HG02870 (cell line): Measurements from ENCODE around the gene KNDC1.

Experiments
- ATAC-seq: cut with Tn5 transposase; IDR thresholded peaks from one replicate; pipeline ENCODE4 v1.9.1; 2021; ENCODE audit warnings: mild to moderate bottlenecking, moderate library complexity; ENCODE audit not compliant: unreplicated experiment

KNDC1 gene

DNA sequence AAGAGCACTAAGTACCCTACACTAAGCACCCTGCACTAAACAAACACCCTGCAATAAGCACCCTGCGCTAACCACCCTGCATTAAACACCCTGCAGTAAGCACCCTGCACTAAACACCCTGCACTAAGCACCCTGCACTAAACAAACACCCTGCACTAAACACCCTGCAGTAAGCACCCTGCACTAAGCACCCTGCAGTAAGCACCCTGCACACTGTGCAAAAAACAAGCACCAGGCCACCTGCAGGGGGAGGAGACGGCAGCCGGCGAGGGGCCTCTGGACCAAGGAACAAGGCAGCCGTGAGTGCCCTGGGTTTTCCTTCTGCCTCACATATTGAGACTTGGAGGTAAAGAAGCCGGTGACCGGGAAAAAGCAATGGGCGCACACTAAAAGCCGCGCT is 30.2 kb downstream of the KNDC1 start:
- ATAC-seq = no peak

GRCh38 chr10:133191651-133192050 is 31.6 kb downstream of the KNDC1 start:
- no peak for ATAC-seq

- ATAC-seq = no peak
Measured at GRCh38 chr10:133194151-133194550, 34.1 kb downstream of the KNDC1 start.

- no peak for ATAC-seq
Measured at GRCh38 chr10:133195096-133195495, 35.1 kb downstream of the KNDC1 start.

- ATAC-seq = no peak
Measured at GRCh38 chr10:133195611-133196010, 35.6 kb downstream of the KNDC1 start.

DNA sequence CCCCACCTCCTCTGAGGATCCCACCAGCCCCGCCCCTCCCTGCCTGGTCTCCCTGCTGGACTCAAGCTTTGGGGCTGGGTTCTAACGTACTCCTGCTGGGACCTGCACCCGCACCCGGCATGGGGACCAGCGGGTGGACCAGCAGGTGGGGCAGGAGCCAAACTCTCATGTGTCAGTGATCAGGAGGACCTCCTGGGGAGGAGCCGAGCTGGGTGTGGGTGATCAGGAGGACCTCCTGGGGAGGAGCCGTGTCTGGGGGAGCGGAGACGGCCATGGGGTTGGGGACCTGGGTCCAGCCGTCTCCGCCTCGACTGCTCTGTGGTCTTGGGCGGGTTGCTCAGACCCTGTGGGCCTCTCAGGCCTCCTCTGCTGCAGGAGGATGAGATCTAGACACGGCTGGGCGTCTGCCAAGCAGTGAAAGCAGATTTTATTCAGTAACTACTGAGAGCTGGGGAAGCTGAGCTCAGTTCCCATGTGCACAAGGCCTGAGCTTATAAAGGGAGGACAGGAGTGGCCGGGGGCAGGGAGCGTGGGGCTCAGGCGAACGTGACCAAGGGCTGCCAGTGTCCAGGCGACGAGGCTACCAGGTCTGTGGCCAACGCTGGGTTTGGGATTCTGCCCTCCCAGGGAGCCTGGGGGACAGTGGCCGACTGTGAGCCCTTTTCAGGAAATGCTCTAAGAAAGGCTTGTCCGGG is 36.3 kb downstream of the KNDC1 start:
- no peak for ATAC-seq

DNA sequence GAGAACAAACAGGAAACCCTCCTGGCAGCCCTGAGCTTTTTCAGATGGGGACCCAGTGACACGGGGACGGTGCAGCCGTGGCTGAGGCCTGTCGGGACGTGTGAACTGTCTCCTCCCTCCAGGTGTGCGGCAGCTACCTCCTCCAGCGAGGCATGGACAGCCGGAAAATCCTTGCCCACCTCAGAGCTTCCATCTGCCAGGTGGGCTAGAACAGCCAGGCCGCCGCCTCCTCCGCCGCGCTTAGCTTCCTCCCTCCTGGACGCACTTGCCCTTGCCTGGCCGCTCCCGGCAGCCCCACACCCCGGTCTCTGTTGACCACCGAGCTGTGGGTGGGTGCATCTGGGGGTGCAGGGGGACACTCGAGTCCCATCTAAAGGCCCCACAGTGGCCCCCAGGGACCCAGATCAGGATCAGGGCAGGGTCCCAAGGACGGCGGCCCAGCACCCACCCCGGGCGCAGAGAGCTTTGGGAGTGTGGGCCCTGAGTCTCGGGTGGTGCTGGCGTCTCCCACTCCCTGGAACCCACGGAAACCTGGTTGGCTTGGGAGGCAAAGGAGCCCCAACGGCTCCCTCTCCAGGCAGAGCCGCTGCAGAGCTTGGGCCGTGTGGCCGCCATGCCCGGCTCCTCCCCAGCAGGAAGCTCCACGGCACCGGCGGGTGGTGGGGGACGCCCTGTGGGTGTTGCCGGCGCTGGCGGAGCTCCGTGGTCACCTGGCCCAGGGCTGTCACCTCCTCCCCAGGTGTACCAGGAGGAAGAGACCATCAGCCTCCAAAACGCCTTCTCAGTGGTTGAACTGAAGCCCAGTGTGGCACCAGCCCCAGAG is 37.1 kb downstream of the KNDC1 start:
- no peak for ATAC-seq

GRCh38 chr10:133197786-133198185 is 37.8 kb downstream of the KNDC1 start:
- ATAC-seq = no peak

DNA sequence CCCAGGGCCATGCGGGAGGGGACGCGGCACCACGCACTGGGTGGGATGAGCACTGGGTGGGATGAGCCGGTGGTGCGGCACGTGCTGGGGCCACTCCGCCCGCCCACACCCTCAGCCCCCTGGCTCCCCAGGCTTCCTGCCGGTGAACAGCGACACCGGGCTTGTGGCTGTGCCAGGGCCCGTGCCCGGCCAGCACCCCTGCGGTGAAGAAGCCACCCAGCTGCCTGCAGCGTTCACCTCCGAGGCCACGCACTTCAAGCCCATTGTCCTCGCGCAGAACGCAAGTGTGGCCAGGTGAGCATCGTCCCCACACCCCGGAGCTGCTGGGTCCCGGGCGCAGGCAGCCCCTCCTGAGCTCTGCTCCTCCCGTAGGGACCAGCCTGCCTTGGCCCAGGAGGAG is 38.2 kb downstream of the KNDC1 start:
- no peak for ATAC-seq

GRCh38 chr10:133198621-133199487 is 38.8 kb downstream of the KNDC1 start:
- no peak for ATAC-seq

DNA sequence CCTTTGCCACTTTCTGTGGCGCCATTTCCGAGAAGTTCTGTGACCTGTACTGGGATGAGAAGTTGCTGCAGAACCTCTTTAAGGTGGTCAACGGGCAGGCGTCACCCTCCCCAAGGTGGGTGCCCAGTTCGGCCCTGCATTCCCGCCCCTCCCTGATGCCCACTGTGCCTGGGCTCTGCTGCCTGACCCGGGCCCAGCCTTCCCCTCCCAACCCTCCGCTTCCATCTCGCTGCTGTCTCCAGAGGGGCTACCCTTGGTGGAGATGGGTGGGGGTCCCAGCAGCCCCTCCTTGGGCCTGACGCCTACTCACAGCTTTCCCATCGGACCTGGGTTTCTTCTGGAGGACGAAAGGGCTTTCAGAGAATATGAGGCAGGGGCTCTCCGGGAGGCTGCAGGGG is 39.5 kb downstream of the KNDC1 start:
- no peak for ATAC-seq

DNA sequence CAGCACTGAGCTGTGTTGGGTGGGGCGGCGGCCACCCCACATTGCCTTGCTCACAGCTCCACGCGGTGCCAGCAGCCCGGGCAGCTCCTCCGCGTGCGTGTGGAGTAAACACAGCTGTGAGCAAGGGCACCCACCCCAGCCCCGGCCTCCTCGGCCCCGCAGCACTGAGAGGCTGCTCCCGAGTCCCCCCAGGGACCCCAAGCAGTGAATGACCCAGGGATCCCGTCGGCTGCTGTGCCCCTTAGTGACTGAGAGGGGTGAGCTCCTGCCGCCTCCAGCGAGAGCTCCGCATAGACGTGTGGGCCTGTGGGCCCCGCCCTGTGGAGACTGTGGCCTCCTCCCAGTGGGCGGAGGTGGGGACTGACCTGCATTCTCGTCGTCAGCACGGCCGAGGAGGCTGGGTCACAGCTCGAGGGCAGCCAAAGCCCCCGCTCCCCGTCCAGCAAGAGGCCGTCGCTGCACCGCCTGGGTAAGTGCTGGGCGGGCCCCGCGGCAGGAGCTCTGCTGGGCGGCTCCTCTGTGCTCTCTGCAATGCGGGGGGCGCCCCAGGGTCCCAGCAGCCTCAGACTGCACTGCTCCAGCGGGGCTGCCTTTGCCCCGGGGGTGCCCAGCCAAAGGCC is 40.1 kb downstream of the KNDC1 start:
- no peak for ATAC-seq

DNA sequence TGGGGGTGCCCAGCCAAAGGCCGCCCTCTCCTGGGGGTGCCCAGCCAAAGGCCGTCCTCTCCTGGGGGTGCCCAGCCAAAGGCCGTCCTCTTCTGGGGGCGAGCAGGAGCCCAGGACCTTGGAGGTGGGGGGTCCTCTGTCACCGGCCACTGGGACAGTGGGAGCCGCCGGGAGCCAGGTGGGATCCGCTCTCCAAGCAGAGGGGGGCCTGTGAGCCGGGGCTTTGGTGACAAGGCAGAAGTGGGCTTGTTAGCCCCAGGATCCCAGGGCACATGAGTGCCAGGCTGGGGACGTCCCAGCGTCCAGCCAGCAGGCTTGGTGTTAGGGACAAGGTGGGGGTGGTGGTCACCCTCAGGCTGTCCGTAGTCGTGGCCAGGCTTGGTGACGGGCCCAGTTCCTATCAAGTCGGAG is 40.6 kb downstream of the KNDC1 start:
- ATAC-seq = no peak

DNA sequence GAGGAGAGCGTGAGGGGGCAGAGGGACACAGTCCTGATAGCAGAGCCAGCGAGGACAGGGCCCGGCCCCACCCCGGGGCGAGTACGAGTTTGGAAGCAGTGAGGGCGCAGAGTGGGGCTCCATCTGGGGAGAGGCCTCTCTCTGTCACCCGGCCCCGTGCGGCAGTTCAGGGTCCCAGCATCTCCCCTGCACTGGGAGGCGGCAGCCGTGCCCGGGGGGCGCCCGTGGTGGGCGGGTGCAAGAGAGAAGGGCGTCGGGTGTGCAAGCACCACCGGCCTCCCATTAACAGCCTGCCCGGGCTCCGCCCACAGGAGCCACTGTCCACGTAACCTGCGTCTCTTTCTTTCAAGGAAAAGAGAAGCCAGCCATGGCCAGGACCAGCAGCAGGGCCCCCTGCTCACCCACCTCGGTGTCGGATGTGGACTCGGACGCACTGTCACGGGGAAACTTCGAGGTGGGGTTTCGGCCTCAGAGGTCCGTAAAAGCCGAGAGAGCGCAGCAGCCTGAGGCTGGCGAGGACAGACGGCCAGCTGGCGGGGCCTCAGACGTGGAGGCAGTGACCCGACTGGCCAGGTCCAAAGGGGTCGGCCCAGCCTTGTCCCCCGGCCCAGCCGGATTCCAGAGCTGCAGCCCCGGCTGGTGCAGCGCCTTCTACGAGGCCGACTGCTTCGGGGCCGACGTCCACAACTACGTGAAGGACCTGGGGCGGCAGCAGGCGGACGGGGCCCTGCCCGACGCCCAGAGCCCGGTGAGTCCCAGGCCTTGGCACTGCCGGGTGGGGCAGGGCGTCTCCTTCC is 41.3 kb downstream of the KNDC1 start:
- no peak for ATAC-seq

DNA sequence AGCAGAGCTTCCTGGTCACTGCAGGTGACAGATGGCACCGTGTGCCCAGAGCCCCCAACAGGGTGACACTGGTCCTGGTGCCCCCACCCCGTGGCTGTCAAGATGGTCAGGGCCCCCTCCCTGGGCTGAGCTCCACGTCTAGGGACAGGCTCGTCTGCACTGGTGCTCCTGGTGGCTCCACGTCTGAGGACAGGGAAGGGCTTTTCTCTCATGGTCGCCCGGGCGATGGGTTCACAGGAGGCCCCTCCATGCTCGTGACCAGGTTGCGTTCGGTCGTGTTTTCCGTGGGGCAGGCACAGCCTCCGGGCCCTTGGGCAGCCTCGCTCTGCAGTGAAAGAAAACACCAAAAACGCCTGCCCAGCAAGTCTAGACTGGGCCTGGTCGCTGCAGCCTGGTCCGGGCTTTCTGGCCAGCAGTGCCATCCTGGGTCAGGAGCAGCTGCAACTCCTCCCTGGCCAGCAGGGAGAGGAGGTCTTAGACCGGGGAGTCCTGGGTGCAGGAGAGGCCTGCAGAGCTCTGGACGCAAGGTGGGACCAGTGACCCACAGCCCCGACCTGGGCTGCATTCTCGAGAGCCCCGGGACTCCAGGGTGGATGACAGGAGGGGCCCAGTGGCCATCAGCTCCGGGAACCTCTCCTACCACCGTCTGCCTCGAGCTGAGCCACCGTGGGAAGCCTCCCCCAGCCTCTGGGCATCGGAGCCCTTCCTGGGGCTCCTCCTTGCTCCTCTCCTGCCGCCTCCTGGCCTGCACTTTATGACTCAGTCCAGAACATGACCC is 42.1 kb downstream of the KNDC1 start:
- no peak for ATAC-seq

GRCh38 chr10:133202778-133203651 is 43.0 kb downstream of the KNDC1 start:
- no peak for ATAC-seq

GRCh38 chr10:133203652-133204195 is 43.7 kb downstream of the KNDC1 start:
- ATAC-seq = no peak
